ENCODE measurements around the gene FAM81B.

The FAM81B gene

DNA sequence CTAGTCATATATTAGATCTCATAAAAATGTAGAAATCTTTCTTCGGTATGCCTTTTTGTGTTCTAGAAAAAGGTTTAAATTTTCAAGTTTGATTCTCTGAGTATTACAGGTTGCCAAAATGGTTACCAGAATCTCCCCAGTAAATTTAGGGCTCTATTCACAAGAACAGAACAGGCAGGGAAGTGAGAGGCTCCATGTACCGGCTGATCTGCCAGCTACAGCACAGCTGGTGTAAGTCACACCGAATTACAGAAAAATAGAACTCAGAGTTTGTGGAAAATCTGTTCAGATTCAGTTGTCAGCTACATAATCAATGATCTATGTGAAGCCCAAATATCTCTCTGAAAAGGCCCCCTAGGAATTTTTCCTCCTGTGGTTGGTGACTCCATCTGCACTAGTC lies 10.5 kb downstream of the FAM81B start:
- H3K4me3 ChIP-seq (ENCODE audit: low read depth, low read length): no peak overlapping the region
- no peak for DNase-seq (ENCODE audit: low read depth)

DNA sequence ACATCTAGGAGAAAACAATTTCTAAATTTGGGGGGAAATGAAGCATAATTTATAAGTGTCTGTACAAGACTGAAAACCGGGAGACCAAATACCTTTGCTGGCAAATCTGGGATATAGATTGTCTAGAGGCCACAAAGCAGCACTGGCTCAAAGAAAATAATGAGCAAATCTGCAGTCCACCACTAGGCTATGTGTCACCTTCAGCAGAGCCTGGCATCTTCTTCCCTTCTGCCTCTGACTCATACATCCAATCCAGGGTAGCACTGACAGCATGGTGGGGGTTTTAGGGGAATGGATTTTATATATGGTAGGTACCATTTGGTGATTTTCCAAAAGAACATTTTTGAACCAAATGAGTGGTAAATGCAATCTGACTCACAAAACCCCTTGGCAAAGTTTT lies 12.8 kb downstream of the FAM81B start:
- DNase-seq (ENCODE audit: low read depth): no peak
- TF ChIP-seq, protein P1, sequence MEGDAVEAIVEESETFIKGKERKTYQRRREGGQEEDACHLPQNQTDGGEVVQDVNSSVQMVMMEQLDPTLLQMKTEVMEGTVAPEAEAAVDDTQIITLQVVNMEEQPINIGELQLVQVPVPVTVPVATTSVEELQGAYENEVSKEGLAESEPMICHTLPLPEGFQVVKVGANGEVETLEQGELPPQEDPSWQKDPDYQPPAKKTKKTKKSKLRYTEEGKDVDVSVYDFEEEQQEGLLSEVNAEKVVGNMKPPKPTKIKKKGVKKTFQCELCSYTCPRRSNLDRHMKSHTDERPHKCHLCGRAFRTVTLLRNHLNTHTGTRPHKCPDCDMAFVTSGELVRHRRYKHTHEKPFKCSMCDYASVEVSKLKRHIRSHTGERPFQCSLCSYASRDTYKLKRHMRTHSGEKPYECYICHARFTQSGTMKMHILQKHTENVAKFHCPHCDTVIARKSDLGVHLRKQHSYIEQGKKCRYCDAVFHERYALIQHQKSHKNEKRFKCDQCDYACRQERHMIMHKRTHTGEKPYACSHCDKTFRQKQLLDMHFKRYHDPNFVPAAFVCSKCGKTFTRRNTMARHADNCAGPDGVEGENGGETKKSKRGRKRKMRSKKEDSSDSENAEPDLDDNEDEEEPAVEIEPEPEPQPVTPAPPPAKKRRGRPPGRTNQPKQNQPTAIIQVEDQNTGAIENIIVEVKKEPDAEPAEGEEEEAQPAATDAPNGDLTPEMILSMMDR (IDR thresholded peaks at IDR 0.05; ENCODE audit: control insufficient read depth, extremely low read depth, insufficient read depth): no peak
- no peak overlapping the region for H3K4me3 ChIP-seq (ENCODE audit: low read depth, low read length)

More for the DNA sequence above, 10.5 kb downstream of the FAM81B start:
- TF ChIP-seq, protein P1 (IDR thresholded peaks at IDR 0.05; ENCODE audit: control insufficient read depth, extremely low read depth, insufficient read depth): no peak

DNA sequence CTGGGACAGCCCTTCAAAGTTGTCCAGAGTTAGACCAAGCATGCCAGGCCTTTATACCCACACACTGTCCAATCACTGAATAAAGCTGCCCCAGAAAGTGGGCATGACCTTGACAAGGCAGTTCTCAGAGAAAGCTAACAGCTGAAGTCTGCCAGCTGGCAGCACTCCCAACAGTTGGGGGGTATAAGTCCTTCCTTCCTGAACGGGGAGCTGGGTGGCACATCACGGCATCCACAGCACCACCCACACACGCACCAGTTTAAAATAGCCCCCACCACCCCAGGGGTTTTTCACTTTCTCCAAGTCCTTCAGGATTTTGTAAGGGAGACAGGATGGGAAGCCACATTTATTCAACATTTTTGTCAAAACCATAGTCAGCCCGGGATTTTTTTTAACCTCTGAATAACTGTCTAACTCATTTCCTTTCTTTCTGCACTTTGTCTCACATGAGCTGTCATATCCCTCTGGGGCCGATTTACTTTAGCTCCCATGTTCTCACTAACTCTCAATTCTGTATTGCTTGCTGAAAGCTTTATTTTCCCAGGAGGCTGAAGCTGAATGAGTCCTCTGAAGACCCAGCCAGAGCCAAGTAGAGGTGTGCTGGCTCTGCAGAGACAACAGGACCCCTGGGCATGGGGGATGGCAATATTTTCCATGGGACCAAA lies 15.4 kb downstream of the FAM81B start:
- H3K4me3 ChIP-seq (ENCODE audit: low read depth, low read length): no peak overlapping the region
- TF ChIP-seq, protein P1 (IDR thresholded peaks at IDR 0.05; ENCODE audit: control insufficient read depth, extremely low read depth, insufficient read depth): no peak
- DNase-seq (ENCODE audit: low read depth): no peak

DNA sequence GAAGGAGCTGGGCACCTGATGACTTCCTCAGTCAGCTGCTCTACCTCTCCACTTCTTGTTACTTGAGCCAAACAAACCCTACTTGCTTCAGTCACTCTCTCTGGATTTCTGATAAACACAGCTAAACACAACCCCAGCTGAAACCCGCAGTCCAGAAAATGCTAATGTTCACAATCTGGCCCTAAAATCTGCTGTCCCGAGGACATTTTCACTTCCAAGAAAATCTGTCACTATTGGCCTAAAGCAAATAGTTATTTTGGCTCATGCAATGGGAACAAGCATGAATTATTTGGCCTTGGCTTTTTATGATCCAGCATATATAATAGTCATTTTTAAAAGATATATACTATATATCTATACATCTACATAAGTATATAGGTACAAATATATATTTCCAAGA lies 19.1 kb downstream of the FAM81B start:
- DNase-seq (ENCODE audit: low read depth): peak; percentile 59
- H3K4me3 ChIP-seq (ENCODE audit: low read depth, low read length): no peak overlapping the region
- TF ChIP-seq, protein P1 (IDR thresholded peaks at IDR 0.05; ENCODE audit: control insufficient read depth, extremely low read depth, insufficient read depth): no peak

DNA sequence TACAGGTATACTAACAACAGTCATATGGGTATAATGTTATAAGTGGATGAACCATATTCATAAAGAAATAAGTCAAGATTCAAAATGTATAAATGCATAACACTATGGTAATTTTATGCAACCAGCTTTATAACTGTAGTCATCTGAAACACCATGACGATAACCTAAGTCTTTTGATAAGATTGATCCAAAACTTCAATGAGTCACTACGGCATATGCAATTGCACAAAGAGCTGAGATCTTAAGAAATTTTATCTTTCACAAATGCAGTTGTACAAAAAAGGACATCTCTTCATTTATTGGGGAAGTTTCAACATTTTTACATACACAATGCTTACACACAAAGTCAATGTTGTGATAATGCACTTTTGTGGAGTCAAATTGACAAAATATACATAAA lies 20.3 kb downstream of the FAM81B start:
- no peak for DNase-seq (ENCODE audit: low read depth)
- no peak overlapping the region for H3K4me3 ChIP-seq (ENCODE audit: low read depth, low read length)
- TF ChIP-seq, protein P1 (IDR thresholded peaks at IDR 0.05; ENCODE audit: control insufficient read depth, extremely low read depth, insufficient read depth): no peak

DNA sequence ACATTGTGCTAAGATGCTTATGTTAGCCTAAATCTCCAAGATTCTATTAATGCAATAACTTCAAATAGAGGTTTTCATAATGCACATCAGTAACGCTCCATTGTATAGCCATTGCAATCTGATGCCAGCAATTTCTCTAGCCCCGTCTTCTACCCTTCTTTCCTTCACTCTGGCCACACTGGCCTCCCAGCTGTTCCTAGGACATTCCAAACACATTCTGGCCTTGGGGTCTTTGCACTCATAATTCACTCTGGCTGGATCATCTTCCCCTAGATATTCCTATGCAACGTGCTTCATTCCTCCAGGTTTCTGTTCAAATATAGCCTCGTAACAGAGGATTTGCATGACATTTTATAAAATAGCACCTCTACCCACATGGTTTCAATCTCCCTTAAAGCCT lies 23.3 kb downstream of the FAM81B start:
- TF ChIP-seq, protein P1 (IDR thresholded peaks at IDR 0.05; ENCODE audit: control insufficient read depth, extremely low read depth, insufficient read depth): no peak
- no peak for DNase-seq (ENCODE audit: low read depth)
- H3K4me3 ChIP-seq (ENCODE audit: low read depth, low read length): no peak overlapping the region

DNA sequence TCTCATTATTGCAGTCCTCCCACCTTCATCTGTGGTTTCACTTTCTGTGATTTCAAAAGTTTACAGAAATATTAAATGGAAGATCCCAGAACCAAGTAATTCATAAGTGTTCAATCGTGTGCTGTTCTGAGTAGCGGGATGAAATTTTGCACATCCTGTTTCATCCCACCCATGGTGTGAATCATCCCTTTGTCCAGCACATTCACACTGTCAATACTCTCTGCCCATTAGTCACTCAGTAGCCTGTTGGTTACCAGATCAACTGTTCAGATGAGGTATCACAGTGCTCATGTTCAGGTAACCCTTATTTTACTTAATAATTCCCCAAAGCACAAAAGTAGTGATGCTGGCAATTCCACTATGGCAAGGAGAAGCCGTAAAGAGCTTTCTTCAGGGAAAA lies 26.8 kb downstream of the FAM81B start:
- TF ChIP-seq, protein P1 (IDR thresholded peaks at IDR 0.05; ENCODE audit: control insufficient read depth, extremely low read depth, insufficient read depth): no peak
- DNase-seq (ENCODE audit: low read depth): no peak
- no peak overlapping the region for H3K4me3 ChIP-seq (ENCODE audit: low read depth, low read length)

Data from LNCaP clone FGC (cell line).